Dendritic cell treated with granulocyte-macrophage colony-stimulating factor and Interleukin-4, amounts not matched to agents 40 ng/mL and 50 ng/mL, for 4 days (primary cell): ENCODE results near the gene LIPK.
"Not testable (repeated sequence)": the region's sequence is repeated elsewhere in the genome, so short reads cannot be mapped to it uniquely, and the experiment has no call there.

Experiments
- H3K27ac Mint-ChIP-seq: one replicate; pipeline ENCODE4 v1.8.0; 2022; ENCODE audit warnings: mild to moderate bottlenecking, mixed read lengths
- H3K27me3 Mint-ChIP-seq: one replicate; pipeline ENCODE4 v1.8.0; 2022; ENCODE audit warnings: mild to moderate bottlenecking, mixed read lengths
- H3K36me3 Mint-ChIP-seq: one replicate; pipeline ENCODE4 v1.8.0; 2022; ENCODE audit warnings: low read depth, mixed read lengths
- H3K4me1 Mint-ChIP-seq: one replicate; pipeline ENCODE4 v1.8.0; 2022; ENCODE audit warnings: low read depth, mixed read lengths
- H3K4me3 Mint-ChIP-seq: one replicate; pipeline ENCODE4 v1.8.0; 2022; ENCODE audit warnings: mild to moderate bottlenecking, moderate library complexity, mixed read lengths
- H3K9me3 Mint-ChIP-seq: one replicate; pipeline ENCODE4 v1.8.0; 2022; ENCODE audit warnings: mixed read lengths
- intact Hi-C: fragments of 100-400 bp; cut with micrococcal nuclease; formaldehyde crosslinking; loops from one replicate; pipeline ENCODE4 v1.15.0; 2022

LIPK gene

GRCh38 chr10:88741921-88742320, 35.9 kb downstream of the LIPK start:
- H3K4me1 Mint-ChIP-seq, H3K4me3 Mint-ChIP-seq, intact Hi-C loops, H3K36me3 Mint-ChIP-seq, H3K27me3 Mint-ChIP-seq, H3K27ac Mint-ChIP-seq: not testable (repeated sequence)
- peaks cover 17% of the 10 kb centered on the region for H3K9me3 Mint-ChIP-seq

DNA sequence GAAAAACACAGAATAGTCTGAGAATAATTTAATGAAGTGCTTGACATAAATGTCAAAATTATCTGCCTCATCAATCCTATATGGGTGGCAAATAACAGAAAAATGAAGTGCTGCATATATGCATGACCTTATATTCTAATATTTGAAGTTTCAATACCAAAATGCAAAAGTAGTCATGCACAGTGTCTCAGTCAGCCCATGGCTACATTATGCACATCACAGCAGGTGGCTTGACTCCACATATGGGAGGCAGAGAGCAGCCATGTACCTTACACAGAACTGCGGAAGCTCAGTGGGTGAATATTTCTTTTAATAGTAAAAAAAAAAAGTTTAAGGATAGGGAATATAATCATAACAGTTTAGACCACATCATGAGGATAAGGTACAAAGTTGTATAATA, 36.4 kb downstream of the LIPK start:
- Mint-ChIP-seq H3K36me3 (no peaks in the 10 kb centered on the region), H3K27me3 (peaks cover 4% of the 10 kb centered on the region), H3K9me3 (peaks cover 17% of the 10 kb centered on the region), H3K27ac (no peak overlapping the region), H3K4me1 (peaks cover 7% of the 10 kb centered on the region), H3K4me3 (no peak overlapping the region)
- intact Hi-C loops = no loop called here

DNA sequence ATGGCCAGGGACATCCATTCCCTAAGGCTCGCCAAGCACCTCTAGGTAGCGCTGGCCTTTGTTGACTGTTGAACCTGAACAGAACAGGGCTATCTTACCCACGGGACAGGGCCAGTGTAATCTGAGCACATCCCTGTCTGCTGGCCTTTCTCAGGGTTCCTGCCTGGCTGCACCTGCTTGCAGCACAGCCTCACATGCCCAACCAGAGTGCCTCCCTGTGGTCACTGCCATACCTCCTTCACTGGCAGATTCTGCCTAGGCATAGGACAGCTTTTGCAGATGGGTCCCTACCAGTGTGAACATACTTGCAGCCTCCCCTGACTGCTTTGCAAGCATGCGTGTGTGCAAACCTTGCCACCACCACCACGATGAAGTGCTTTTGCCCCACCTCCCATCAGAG, 38.0 kb downstream of the LIPK start:
- H3K9me3 Mint-ChIP-seq = peaks cover 17% of the 10 kb centered on the region
- no peaks in the 10 kb centered on the region for H3K36me3 Mint-ChIP-seq
- peaks cover 7% of the 10 kb centered on the region for H3K4me1 Mint-ChIP-seq
- intact Hi-C loops = no loop called here
- peaks cover 1% of the 10 kb centered on the region for H3K27me3 Mint-ChIP-seq
- no peak overlapping the region for H3K4me3 Mint-ChIP-seq
- H3K27ac Mint-ChIP-seq = no peak overlapping the region

GRCh38 chr10:88745633-88746032, 39.6 kb downstream of the LIPK start:
- H3K36me3 Mint-ChIP-seq = no peaks in the 10 kb centered on the region
- H3K4me3 Mint-ChIP-seq = no peak overlapping the region
- intact Hi-C loops = no loop called here
- peaks cover 17% of the 10 kb centered on the region for H3K9me3 Mint-ChIP-seq
- peaks cover 7% of the 10 kb centered on the region for H3K4me1 Mint-ChIP-seq
- no peaks in the 10 kb centered on the region for H3K27me3 Mint-ChIP-seq
- H3K27ac Mint-ChIP-seq = no peak overlapping the region

- intact Hi-C loops = no loop called here
- Mint-ChIP-seq H3K9me3 (no peaks in the 10 kb centered on the region), H3K36me3 (no peaks in the 10 kb centered on the region), H3K27ac (no peak overlapping the region), H3K4me1 (peaks cover 10% of the 10 kb centered on the region), H3K4me3 (no peak overlapping the region), H3K27me3 (no peaks in the 10 kb centered on the region)
Measured at GRCh38 chr10:88754287-88754686, 48.2 kb downstream of the LIPK start.

GRCh38 chr10:88755753-88756152, 49.7 kb downstream of the LIPK start:
- Mint-ChIP-seq H3K9me3 (no peaks in the 10 kb centered on the region), H3K4me3 (no peak overlapping the region), H3K27me3 (no peaks in the 10 kb centered on the region), H3K36me3 (no peaks in the 10 kb centered on the region), H3K27ac (no peak overlapping the region), H3K4me1 (peaks cover 19% of the 10 kb centered on the region)
- intact Hi-C loops = no loop called here

DNA sequence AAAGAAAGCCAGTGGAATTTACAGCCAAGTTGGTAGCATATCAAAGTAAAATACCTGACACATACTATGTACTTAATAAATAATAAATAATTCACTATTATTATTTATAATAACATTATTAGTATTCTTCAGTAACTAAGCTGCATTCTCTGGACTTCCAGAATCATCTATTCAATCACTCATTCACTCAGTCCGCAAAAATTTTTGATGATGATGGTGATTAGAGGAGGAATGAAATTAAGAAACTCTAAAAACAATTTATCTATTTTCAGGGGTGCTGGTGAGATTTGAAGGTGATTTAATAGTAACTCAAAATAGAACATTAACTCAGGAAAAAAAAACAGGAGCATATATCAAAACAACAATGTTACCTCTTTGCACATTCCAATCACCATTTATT, 50.6 kb downstream of the LIPK start:
- Mint-ChIP-seq H3K9me3 (no peaks in the 10 kb centered on the region), H3K4me3 (no peak overlapping the region), H3K27ac (no peak overlapping the region), H3K4me1 (peaks cover 19% of the 10 kb centered on the region), H3K36me3 (no peaks in the 10 kb centered on the region), H3K27me3 (no peaks in the 10 kb centered on the region)
- intact Hi-C loops = no loop called here

DNA sequence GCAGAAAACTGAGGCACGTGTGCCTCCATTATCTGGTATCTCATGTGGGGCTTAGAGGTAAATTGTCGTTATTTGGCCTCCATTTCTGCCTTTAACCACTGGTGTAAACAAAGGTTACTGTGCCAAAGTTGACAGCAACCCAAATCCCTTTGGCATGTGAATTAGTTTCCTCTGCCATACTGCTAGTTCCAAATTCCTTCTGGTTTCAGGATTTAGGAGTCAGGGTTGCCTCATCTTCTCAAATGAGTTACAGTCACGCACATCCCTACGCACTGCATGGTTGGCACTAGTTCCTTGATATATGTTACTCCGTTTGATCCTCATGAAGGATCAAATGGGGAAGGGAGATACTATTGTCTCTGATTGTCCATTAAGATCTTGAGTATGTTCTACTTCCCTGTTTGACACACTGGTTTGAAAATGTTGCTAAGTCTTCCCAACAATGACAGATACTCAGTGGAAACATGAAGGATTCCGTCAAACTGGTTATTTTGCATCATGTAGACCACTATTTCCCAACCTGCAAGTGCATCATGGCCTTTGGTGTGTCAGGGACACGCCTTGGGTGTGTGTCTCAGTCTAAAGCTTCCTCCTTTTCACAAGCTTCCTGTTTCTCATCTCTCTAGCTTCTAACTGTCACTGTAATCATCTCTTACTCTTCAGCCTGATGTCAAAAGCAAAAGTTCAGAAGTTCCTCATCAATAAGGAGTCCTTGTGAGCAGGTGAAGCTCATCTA, 53.5 kb downstream of the LIPK start, which contains the start of gene LIPN:
Gene LIPN, plus strand, starts transcription at position 655 of the 736 bp plus-strand sequence. CDS start 1,386 bp downstream, outside the sequence.
- no peaks in the 10 kb centered on the region for H3K36me3 Mint-ChIP-seq
- no peaks in the 10 kb centered on the region for H3K27me3 Mint-ChIP-seq
- peak within 1 kb of the TSS; percentile 53 for H3K27ac Mint-ChIP-seq
- intact Hi-C loops = no loop called here
- H3K9me3 Mint-ChIP-seq = no peaks in the 10 kb centered on the region
- no peak within 1 kb of the TSS for H3K4me3 Mint-ChIP-seq
- peaks cover 24% of the 10 kb centered on the region for H3K4me1 Mint-ChIP-seq

DNA sequence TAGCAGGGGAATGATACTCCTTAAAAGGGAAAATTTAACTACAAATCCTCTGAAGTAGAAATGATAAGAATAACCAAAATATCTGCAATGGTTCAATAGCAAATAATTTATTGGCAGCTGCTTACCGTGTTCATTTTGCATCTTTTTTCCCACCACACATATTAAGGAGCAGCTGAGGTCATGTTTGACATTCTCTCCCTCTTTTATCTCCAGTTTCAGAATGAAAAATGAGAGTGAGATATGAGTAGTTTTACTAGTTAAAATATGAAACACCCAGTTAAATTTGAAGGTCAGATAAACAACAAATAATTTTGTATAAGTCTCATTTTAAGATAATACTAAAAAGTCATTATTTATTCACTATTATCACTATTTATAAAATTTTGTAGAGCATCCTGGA, 56.9 kb downstream of the LIPK start:
- no peaks in the 10 kb centered on the region for H3K36me3 Mint-ChIP-seq
- H3K4me1 Mint-ChIP-seq = peaks cover 32% of the 10 kb centered on the region
- no peak overlapping the region for H3K27ac Mint-ChIP-seq
- H3K4me3 Mint-ChIP-seq = no peak overlapping the region
- H3K9me3 Mint-ChIP-seq = no peaks in the 10 kb centered on the region
- H3K27me3 Mint-ChIP-seq = no peaks in the 10 kb centered on the region
- intact Hi-C loops = no loop called here

DNA sequence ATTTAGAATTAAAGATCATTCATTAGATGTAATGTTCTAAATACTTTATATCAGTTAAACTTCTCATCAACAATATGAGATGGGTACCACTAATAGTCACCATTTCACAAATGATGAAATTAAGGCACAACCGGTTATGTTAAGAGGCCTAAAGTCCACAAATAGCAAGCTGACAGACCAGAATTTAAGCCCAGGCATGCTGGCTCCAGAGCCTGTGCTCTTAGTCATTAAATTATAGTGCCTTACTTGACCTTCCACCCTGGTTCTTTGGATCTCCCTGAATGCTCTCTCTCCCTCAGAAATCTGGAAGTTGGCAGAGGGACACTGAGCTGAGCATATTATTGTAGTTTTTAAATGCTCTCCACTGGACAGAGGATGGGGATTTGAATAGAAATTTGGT, 57.4 kb downstream of the LIPK start:
- no peaks in the 10 kb centered on the region for H3K36me3 Mint-ChIP-seq
- H3K9me3 Mint-ChIP-seq = no peaks in the 10 kb centered on the region
- H3K4me1 Mint-ChIP-seq = peaks cover 33% of the 10 kb centered on the region
- intact Hi-C loops = no loop called here
- H3K4me3 Mint-ChIP-seq = no peak overlapping the region
- H3K27ac Mint-ChIP-seq = no peak overlapping the region
- H3K27me3 Mint-ChIP-seq = no peaks in the 10 kb centered on the region

DNA sequence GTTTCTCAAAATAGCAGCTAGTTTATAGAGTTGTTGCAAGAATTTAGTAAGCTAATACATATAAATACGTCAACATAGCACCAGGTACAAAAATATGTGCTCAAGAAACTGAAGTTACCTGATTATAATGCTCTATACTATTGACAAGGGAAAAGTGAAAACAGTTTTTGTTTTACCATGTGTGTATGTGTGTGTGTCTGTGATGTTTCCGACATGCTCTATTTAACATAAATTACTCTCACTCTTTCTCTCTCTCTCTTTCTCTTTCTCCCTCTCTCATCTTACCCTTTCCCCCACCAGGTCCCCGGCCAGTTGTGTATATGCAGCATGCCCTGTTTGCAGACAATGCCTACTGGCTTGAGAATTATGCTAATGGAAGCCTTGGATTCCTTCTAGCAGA, 58.1 kb downstream of the LIPK start:
- intact Hi-C loops = no loop called here
- Mint-ChIP-seq H3K27ac (no peak overlapping the region), H3K4me3 (no peak overlapping the region), H3K36me3 (no peaks in the 10 kb centered on the region), H3K9me3 (no peaks in the 10 kb centered on the region), H3K4me1 (peaks cover 31% of the 10 kb centered on the region), H3K27me3 (no peaks in the 10 kb centered on the region)

DNA sequence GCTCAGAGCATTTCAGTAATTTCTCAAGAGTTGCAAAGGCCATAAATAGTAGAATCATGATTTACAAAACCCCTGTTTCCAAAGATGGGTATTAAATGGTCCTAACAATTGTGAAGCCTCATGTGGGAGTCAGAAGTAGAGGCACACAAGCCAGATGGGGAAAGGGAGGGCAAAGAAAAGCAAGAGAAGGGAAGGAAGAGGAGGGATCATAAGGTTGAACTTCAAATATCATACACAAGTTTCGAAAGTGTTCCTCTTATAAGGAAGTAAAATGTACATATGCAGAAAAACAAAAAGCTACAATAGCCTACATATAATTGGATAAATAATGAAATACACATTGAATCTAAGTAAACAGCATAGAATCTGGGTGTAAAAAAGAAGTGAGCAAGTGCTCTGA, 59.8 kb downstream of the LIPK start:
- peaks cover 21% of the 10 kb centered on the region for H3K4me1 Mint-ChIP-seq
- H3K9me3 Mint-ChIP-seq = no peaks in the 10 kb centered on the region
- H3K27ac Mint-ChIP-seq = no peak overlapping the region
- intact Hi-C loops = no loop called here
- no peaks in the 10 kb centered on the region for H3K27me3 Mint-ChIP-seq
- no peak overlapping the region for H3K4me3 Mint-ChIP-seq
- no peaks in the 10 kb centered on the region for H3K36me3 Mint-ChIP-seq

DNA sequence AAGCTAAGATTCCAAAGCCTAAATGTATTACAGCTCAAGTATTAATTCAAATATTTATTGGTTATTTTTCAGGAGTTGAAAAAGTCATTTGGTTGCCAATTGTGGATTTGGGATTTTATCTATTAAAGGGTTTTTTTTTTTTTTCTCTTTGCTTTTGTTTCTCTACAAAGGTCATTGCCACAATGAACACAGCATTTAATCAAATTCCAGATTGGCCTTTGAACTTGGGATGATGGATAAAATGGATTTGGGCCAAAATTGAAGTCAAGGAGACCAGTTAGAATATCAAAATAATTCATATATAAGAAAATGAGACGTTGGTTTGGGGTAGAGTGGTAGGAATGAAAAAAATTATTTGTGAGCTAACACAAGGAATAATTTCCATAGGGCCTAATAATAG, 63.3 kb downstream of the LIPK start:
- Mint-ChIP-seq H3K27ac (no peak overlapping the region), H3K9me3 (no peaks in the 10 kb centered on the region), H3K27me3 (no peaks in the 10 kb centered on the region), H3K36me3 (no peaks in the 10 kb centered on the region), H3K4me1 (peaks cover 17% of the 10 kb centered on the region), H3K4me3 (no peak overlapping the region)
- intact Hi-C loops = no loop called here

DNA sequence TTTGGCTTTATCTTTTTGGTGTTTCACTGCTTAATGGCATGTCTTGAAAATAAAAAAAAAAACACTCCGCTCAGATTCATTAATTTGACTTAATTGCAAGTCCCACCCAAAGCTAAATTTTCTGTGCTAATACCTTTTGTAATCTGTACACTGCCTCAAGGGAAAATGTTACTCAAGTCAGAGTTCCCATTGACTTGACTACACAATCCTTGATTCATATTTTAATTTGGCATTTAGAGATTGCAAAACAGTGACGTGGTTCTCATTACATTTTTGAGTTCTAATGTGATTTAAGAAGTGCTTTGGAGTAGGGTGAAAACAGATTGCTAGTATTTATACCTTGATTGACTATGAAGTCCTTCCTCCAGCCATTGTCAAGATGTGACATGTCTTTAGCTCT, 75.2 kb downstream of the LIPK start:
- intact Hi-C loops = no loop called here
- Mint-ChIP-seq H3K27ac (no peak overlapping the region), H3K4me1 (no peaks in the 10 kb centered on the region), H3K36me3 (no peaks in the 10 kb centered on the region), H3K4me3 (no peak overlapping the region), H3K27me3 (peaks cover 2% of the 10 kb centered on the region), H3K9me3 (no peaks in the 10 kb centered on the region)

- H3K36me3 Mint-ChIP-seq = no peaks in the 10 kb centered on the region
- intact Hi-C loops = no loop called here
- H3K27me3 Mint-ChIP-seq = no peaks in the 10 kb centered on the region
- no peak overlapping the region for H3K4me3 Mint-ChIP-seq
- H3K4me1 Mint-ChIP-seq = no peaks in the 10 kb centered on the region
- H3K27ac Mint-ChIP-seq = no peak overlapping the region
- H3K9me3 Mint-ChIP-seq = no peaks in the 10 kb centered on the region
Measured at GRCh38 chr10:88782222-88782621, 76.2 kb downstream of the LIPK start.
